ENCODE results near the gene NRG3. TPM values are rescaled to one million over a fixed set of nuclear protein-coding genes. Genes with fewer than 3 reads are reported as not detected.

The NRG3 gene
- total RNA-seq, 4 donors from 2014 or later, result 0.54 TPM; not detected in 3

GRCh38 chr10:81911328-81911727, 36.3 kb downstream of the NRG3 start:
- H3K27me3 ChIP-seq, result no peaks in the 10 kb centered on the region
- WGBS, 2 donors (ENCODE audit: low coverage in 1 of 2), result 69 to 74% methylated on average over 3 of the region's 3 CpGs
- no peaks in the 10 kb centered on the region for H3K4me1 ChIP-seq
- TF ChIP-seq POLR2A (IDR thresholded peaks at IDR 0.05), result no peak
- no peak for TF ChIP-seq EP300 (IDR thresholded peaks at IDR 0.05)
- TF ChIP-seq POLR2AphosphoS5 (IDR thresholded peaks at IDR 0.05), result no peak
- no peak for TF ChIP-seq CTCF (IDR thresholded peaks at IDR 0.05)
- no peak for ATAC-seq
- no peak overlapping the region for H3K27ac ChIP-seq
- H3K4me3 ChIP-seq, result no peak overlapping the region
- H3K9me3 ChIP-seq, result no peaks in the 10 kb centered on the region
- no peaks in the 10 kb centered on the region for H3K36me3 ChIP-seq

GRCh38 chr10:81914736-81915503, 39.9 kb downstream of the NRG3 start:
- TF ChIP-seq EP300 (IDR thresholded peaks at IDR 0.05), result no peak
- TF ChIP-seq CTCF (IDR thresholded peaks at IDR 0.05), result no peak
- no peak for TF ChIP-seq POLR2AphosphoS5 (IDR thresholded peaks at IDR 0.05)
- 51 to 58% methylated on average over 3 of the region's 3 CpGs for WGBS, 2 donors (ENCODE audit: low coverage in 1 of 2)
- H3K9me3 ChIP-seq, result no peaks in the 10 kb centered on the region

GRCh38 chr10:81915504-81915897, 40.5 kb downstream of the NRG3 start:
- Histone ChIP-seq H3K4me3 (no peak overlapping the region), H3K27ac (no peak overlapping the region), H3K4me1 (no peaks in the 10 kb centered on the region), H3K27me3 (no peaks in the 10 kb centered on the region), H3K9me3 (no peaks in the 10 kb centered on the region), H3K36me3 (no peaks in the 10 kb centered on the region)
- ATAC-seq, result no peak
- WGBS, 2 donors (ENCODE audit: low coverage in 1 of 2), result 30 to 54% methylated on average over 1 to 2 of the region's 2 CpGs
- TF ChIP-seq POLR2AphosphoS5 (IDR thresholded peaks at IDR 0.05), result no peak
- TF ChIP-seq EP300 (IDR thresholded peaks at IDR 0.05), result no peak
- no peak for TF ChIP-seq POLR2A (IDR thresholded peaks at IDR 0.05)
- TF ChIP-seq CTCF (IDR thresholded peaks at IDR 0.05), result no peak

More at GRCh38 chr10:81914736-81915503, 39.9 kb downstream of the NRG3 start:
- ATAC-seq, result no peak
- Histone ChIP-seq H3K27me3 (no peaks in the 10 kb centered on the region), H3K36me3 (no peaks in the 10 kb centered on the region), H3K4me3 (no peak overlapping the region), H3K4me1 (no peaks in the 10 kb centered on the region), H3K27ac (no peak overlapping the region)

- H3K4me3 ChIP-seq, result no peak overlapping the region
- H3K4me1 ChIP-seq, result no peaks in the 10 kb centered on the region
- no peak overlapping the region for H3K27ac ChIP-seq
- WGBS, 2 donors (ENCODE audit: low coverage in 1 of 2), result 36 to 64% methylated on average over 4 to 5 of the region's 5 CpGs
- no peaks in the 10 kb centered on the region for H3K36me3 ChIP-seq
- no peak for ATAC-seq
- TF ChIP-seq POLR2AphosphoS5 (IDR thresholded peaks at IDR 0.05), result no peak
- TF ChIP-seq EP300 (IDR thresholded peaks at IDR 0.05), result no peak
- TF ChIP-seq POLR2A (IDR thresholded peaks at IDR 0.05), result no peak
- TF ChIP-seq CTCF (IDR thresholded peaks at IDR 0.05), result no peak
- H3K9me3 ChIP-seq, result no peaks in the 10 kb centered on the region
- no peaks in the 10 kb centered on the region for H3K27me3 ChIP-seq
Measured at GRCh38 chr10:81917666-81918065, 42.7 kb downstream of the NRG3 start.

GRCh38 chr10:81918766-81919165, 43.8 kb downstream of the NRG3 start:
- Histone ChIP-seq H3K27me3 (no peaks in the 10 kb centered on the region), H3K4me1 (no peaks in the 10 kb centered on the region), H3K27ac (no peak overlapping the region), H3K9me3 (no peaks in the 10 kb centered on the region), H3K36me3 (no peaks in the 10 kb centered on the region), H3K4me3 (no peak overlapping the region)
- TF ChIP-seq POLR2AphosphoS5 (IDR thresholded peaks at IDR 0.05) (no peak), CTCF (IDR thresholded peaks at IDR 0.05) (no peak), EP300 (IDR thresholded peaks at IDR 0.05) (no peak), POLR2A (IDR thresholded peaks at IDR 0.05) (no peak)
- WGBS, 2 donors (ENCODE audit: low coverage in 1 of 2), result 61% methylated on average over 1 of the region's 1 CpG; no CpG with 5 or more reads in 1 of the 2 donors
- no peak for ATAC-seq

All from gastroesophageal sphincter (tissue), 4 donors.